Chondrocyte (in vitro differentiated cells): ENCODE data around the gene PRRX1. TPM values are rescaled to one million over a fixed set of nuclear protein-coding genes. Genes with fewer than 3 reads are reported as not detected.

ENCODE experiments used
- DNase-seq: peaks from one replicate; pipeline ENCODE4 v3.0.0; 2021; ENCODE audit warnings: mixed read lengths, low spot score
- H3K27ac Mint-ChIP-seq: one replicate; pipeline ENCODE4 v1.8.0; 2021; ENCODE audit warnings: mild to moderate bottlenecking, moderate library complexity, mixed read lengths; ENCODE audit not compliant: unreplicated experiment
- H3K27me3 Mint-ChIP-seq: 2 replicates; pipeline ENCODE4 v1.8.0; 2021; ENCODE audit warnings: low read depth, mixed read lengths
- H3K36me3 Mint-ChIP-seq: 2 replicates; pipeline ENCODE4 v1.8.0; 2021; ENCODE audit warnings: low read depth, mixed read lengths
- H3K4me1 Mint-ChIP-seq: 2 replicates; pipeline ENCODE4 v1.8.0; 2021; ENCODE audit warnings: low read depth, mild to moderate bottlenecking, mixed read lengths
- H3K4me3 Mint-ChIP-seq: one replicate; pipeline ENCODE4 v1.8.0; 2021; ENCODE audit warnings: mild to moderate bottlenecking, moderate library complexity, mixed read lengths; ENCODE audit not compliant: unreplicated experiment
- H3K9me3 Mint-ChIP-seq: 2 replicates; pipeline ENCODE4 v1.8.0; 2021; ENCODE audit warnings: low read depth, mixed read lengths
- CTCF ChIP-seq: fragments of 200-600 bp; sonication (generic); IDR thresholded peaks from 2 replicates; pipeline ENCODE4 v1.5.0; 2021; ENCODE audit warnings: antibody characterized with exemption, mild to moderate bottlenecking, moderate library complexity
- total RNA-seq: library from RNA; stranded (reverse); gene quantifications from 3 replicates; pipeline ENCODE4 v1.2.1, GENCODE V29; 2021

PRRX1 gene
- total RNA-seq, 1 donor from 2014 or later = 158 TPM

GRCh38 chr1:170669586-170670530, 5.9 kb downstream of the PRRX1 start:
- H3K27ac Mint-ChIP-seq = peak overlapping the region; percentile 96

DNA sequence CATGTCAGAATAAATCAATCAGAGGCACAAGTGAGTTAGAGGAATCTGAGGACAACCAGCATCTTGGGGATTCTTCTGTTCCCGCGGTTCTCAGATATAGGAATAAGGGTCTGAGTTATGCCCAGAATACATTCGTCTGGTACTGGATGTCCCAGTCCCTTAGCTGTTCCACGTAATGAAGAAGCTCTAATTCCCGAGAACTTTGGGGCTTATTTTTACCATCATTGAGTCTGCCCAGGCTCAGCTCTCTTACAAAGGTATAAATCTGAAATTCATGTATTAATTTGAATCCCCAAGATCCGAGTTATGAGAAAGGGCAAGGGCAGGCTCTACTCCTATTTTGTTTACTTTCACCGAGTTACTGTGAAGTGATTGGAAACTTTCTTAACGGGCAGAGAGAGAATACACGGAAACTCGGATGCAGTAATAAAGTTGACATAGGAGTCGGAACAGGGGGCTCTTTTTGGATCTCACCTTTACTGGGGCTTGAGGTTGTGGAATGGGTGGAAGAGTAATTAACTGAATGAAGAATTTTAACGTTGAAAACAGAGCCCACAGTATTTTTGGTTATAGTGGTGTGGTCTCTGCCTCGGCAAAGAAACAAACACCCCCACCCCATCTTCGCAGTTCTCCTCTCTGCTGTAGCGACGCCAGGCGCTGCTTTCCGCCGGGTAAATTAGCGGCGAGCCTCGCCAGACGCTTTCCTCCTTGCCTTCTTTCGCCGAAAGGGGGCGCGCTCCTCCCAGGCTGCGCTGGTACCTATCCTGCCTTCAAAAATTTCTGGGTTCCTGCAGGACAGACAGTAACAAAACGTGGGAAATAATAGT, 7.1 kb downstream of the PRRX1 start:
- peak overlapping the region; percentile 96 for H3K27ac Mint-ChIP-seq
- DNase-seq = no peak
- H3K9me3 Mint-ChIP-seq = no peaks in the 10 kb centered on the region
- H3K4me1 Mint-ChIP-seq = peaks cover 97% of the 10 kb centered on the region
- TF ChIP-seq CTCF = peak; percentile 92
- H3K27me3 Mint-ChIP-seq = no peaks in the 10 kb centered on the region
- peaks cover 19% of the 10 kb centered on the region for H3K36me3 Mint-ChIP-seq
- peak overlapping the region; percentile 86 for H3K4me3 Mint-ChIP-seq

More at GRCh38 chr1:170669586-170670530, 5.9 kb downstream of the PRRX1 start:
- no peak for TF ChIP-seq CTCF
- no peaks in the 10 kb centered on the region for H3K27me3 Mint-ChIP-seq
- peak; percentile 55 for DNase-seq
- no peaks in the 10 kb centered on the region for H3K9me3 Mint-ChIP-seq
- peaks cover 90% of the 10 kb centered on the region for H3K4me1 Mint-ChIP-seq
- peaks cover 24% of the 10 kb centered on the region for H3K36me3 Mint-ChIP-seq
- H3K4me3 Mint-ChIP-seq = peak overlapping the region; percentile 86

DNA sequence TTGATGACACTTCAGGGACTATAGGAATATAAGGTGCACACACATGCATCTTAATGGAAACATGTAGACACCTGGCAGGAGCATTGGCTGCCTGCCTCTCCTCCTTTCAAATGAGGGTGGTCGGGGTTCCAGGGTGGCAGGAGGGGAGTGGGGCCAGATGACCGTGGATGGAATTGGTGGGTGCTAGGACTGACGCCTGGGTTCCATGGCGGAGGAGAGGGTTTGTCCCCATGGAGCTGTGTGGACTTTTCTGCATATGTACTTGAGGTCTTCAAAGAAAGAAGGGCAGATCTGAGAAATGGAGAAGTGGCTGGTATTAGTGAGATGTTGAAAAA, 7.7 kb downstream of the PRRX1 start:
- peak overlapping the region; percentile 86 for H3K4me3 Mint-ChIP-seq

DNA sequence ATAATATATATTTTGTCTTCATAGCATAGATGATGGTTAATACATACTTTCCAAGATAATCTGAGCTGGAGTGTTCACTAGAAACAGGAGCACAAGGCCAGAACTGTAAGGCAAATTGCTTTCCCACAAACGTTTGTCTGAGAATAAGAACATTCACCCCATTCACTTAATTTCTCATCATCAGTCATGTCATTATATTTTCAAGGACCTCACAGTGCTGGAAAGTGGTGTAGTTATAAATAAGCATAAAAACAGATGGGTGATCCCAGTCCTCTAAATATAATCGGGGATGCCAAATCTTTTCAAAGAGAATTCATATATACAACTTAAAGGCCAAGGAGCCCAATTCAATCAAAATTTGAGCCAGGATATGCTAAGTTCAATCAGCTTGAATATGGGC, 8.4 kb downstream of the PRRX1 start:
- TF ChIP-seq CTCF = no peak
- Mint-ChIP-seq H3K4me3 (no peak overlapping the region), H3K4me1 (peaks cover 98% of the 10 kb centered on the region), H3K27me3 (no peaks in the 10 kb centered on the region), H3K27ac (peak overlapping the region; percentile 49), H3K36me3 (peaks cover 13% of the 10 kb centered on the region), H3K9me3 (no peaks in the 10 kb centered on the region)
- DNase-seq = no peak

More for the DNA sequence above, 7.7 kb downstream of the PRRX1 start:
- DNase-seq = no peak
- Mint-ChIP-seq H3K9me3 (no peaks in the 10 kb centered on the region), H3K4me1 (peaks cover 99% of the 10 kb centered on the region), H3K27me3 (no peaks in the 10 kb centered on the region), H3K27ac (peak overlapping the region; percentile 96), H3K36me3 (peaks cover 17% of the 10 kb centered on the region)
- peak; percentile 69 for TF ChIP-seq CTCF

DNA sequence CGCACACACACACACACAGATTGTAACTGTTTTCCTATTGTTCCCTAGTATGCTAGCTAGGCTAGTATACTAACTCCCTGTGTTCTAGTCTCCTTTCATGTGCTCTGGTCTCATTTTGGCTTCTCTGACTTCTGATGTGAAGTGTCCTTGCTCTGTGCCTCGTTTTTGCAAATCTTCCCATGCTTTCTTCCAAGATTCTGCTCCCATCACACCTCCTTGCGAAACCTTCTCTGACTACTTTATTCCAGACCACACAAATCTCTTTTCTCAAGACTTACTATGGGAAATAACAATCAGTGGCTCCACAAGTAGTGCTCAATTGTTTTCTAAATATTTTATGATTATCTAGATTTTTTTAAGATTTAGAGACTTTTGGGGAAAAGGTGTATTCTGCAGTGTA, 10.3 kb downstream of the PRRX1 start:
- TF ChIP-seq CTCF = no peak
- no peak for DNase-seq
- Mint-ChIP-seq H3K4me3 (no peak overlapping the region), H3K4me1 (peaks cover 97% of the 10 kb centered on the region), H3K36me3 (peaks cover 11% of the 10 kb centered on the region), H3K9me3 (no peaks in the 10 kb centered on the region), H3K27me3 (no peaks in the 10 kb centered on the region), H3K27ac (peak overlapping the region; percentile 71)
